GM21367 (cell line): ENCODE measurements around the gene UBE2U.
"Not testable (repeated sequence)": the region's sequence is repeated elsewhere in the genome, so short reads cannot be mapped to it uniquely, and the experiment has no call there.

Experiments used
- ATAC-seq: cut with Tn5 transposase; IDR thresholded peaks from one replicate; pipeline ENCODE4 v1.9.1; 2021; ENCODE audit not compliant: unreplicated experiment

UBE2U gene

GRCh38 chr1:64187646-64188045 lies 15.8 kb upstream of the UBE2U start:
- ATAC-seq = no peak

- ATAC-seq = no peak
Measured at GRCh38 chr1:64192290-64192689, 11.1 kb upstream of the UBE2U start.

GRCh38 chr1:64194168-64195080 lies 9.0 kb upstream of the UBE2U start:
- no peak for ATAC-seq

GRCh38 chr1:64195081-64195395 lies 8.4 kb upstream of the UBE2U start:
- ATAC-seq = no peak

- no peak for ATAC-seq
Measured at GRCh38 chr1:64196074-64196870, 7.2 kb upstream of the UBE2U start.

- ATAC-seq = no peak
Measured at GRCh38 chr1:64197076-64197475, 6.3 kb upstream of the UBE2U start.

- no peak for ATAC-seq
Measured at GRCh38 chr1:64199154-64199553, 4.3 kb upstream of the UBE2U start.

- no peak for ATAC-seq
Measured at GRCh38 chr1:64200064-64200463, 3.4 kb upstream of the UBE2U start.

- no peak for ATAC-seq
Measured at GRCh38 chr1:64209221-64209620, 5.8 kb downstream of the UBE2U start.

GRCh38 chr1:64212031-64212430 lies 8.6 kb downstream of the UBE2U start:
- ATAC-seq = no peak

GRCh38 chr1:64215576-64215975 lies 12.2 kb downstream of the UBE2U start:
- ATAC-seq = no peak

GRCh38 chr1:64220241-64220640 lies 16.8 kb downstream of the UBE2U start:
- no peak for ATAC-seq

- ATAC-seq = peak; percentile 73
Measured at GRCh38 chr1:64223329-64224151, 20.1 kb downstream of the UBE2U start.

GRCh38 chr1:64224236-64224635 lies 20.8 kb downstream of the UBE2U start:
- ATAC-seq = not testable (repeated sequence)

- no peak for ATAC-seq
Measured at GRCh38 chr1:64228167-64228957, 24.9 kb downstream of the UBE2U start.

GRCh38 chr1:64229307-64229706 lies 25.9 kb downstream of the UBE2U start:
- ATAC-seq = no peak

- no peak for ATAC-seq
Measured at GRCh38 chr1:64231153-64231552, 27.7 kb downstream of the UBE2U start.

- no peak for ATAC-seq
Measured at GRCh38 chr1:64231654-64232053, 28.2 kb downstream of the UBE2U start.

- ATAC-seq = no peak
Measured at GRCh38 chr1:64234714-64235113, 31.3 kb downstream of the UBE2U start.

GRCh38 chr1:64235181-64235580 lies 31.8 kb downstream of the UBE2U start:
- ATAC-seq = no peak

- no peak for ATAC-seq
Measured at GRCh38 chr1:64235910-64236309, 32.5 kb downstream of the UBE2U start.
